PC-3 (cell line): Measurements from ENCODE around the gene LPAR1. TPM values are rescaled to one million over a fixed set of nuclear protein-coding genes. Genes with fewer than 3 reads are reported as not detected.

Experiments used
- ATAC-seq: fragments of 200-7000 bp; cut with Tn5 transposase; 2 replicates; pipeline ENCODE4 v1.9.1; 2020; ENCODE audit warnings: mild to moderate bottlenecking, moderate library complexity
- BruUV-seq: library from RNA; stranded (reverse); fragments of 400-500 nt; replicated peaks from 2 replicates; lab custom pipeline; 2021; lab: Mats Ljungman, UMichigan
- CTCF ChIA-PET: fragments of 300-600 bp; sonication (Branson Sonifier 250); formaldehyde crosslinking; loops from one replicate; lab custom pipeline; 2022; ENCODE audit warnings: antibody characterized with exemption; lab: Charles Lee
- POLR2A ChIA-PET: fragments of 300-600 bp; sonication (Branson Sonifier 250); formaldehyde crosslinking; loops from one replicate; lab custom pipeline; 2022; ENCODE audit warnings: antibody characterized with exemption; ENCODE audit not compliant: unreplicated experiment; lab: Charles Lee
- DNase-seq: peaks from one replicate; pipeline ENCODE4 v3.0.0-alpha.2; 2015
- H2AFZ ChIP-seq: fragments of 300-600 bp; sonication (generic); 2 replicates; pipeline ENCODE4 v1.6.0; 2016; ENCODE audit warnings: antibody characterized with exemption, low read length
- H3F3A ChIP-seq: fragments of 300-600 bp; sonication (generic); one replicate; pipeline ENCODE4 v1.6.0; 2017; ENCODE audit warnings: antibody characterized with exemption, low read length, control low read depth, mild to moderate bottlenecking; ENCODE audit not compliant: unreplicated experiment
- H3K27ac ChIP-seq: fragments of 300-600 bp; sonication (generic); 2 replicates; pipeline ENCODE4 v1.5.1; 2016; ENCODE audit warnings: mild to moderate bottlenecking, low read length
- H3K27me3 ChIP-seq: fragments of 300-600 bp; sonication (generic); 2 replicates; pipeline ENCODE4 v1.6.1; 2016; ENCODE audit warnings: low read length, mixed read lengths
- H3K36me3 ChIP-seq: fragments of 300-600 bp; sonication (generic); 2 replicates; pipeline ENCODE4 v1.6.1; 2016; ENCODE audit warnings: low read depth, mixed run types, low read length, mixed read lengths
- H3K4me1 ChIP-seq: fragments of 300-600 bp; sonication (generic); 2 replicates; pipeline ENCODE4 v1.5.1; 2016; ENCODE audit warnings: low read length; ENCODE audit not compliant: insufficient read depth
- H3K4me2 ChIP-seq: fragments of 300-600 bp; sonication (generic); 2 replicates; pipeline ENCODE4 v1.6.0; 2016; ENCODE audit warnings: low read length
- H3K4me3 ChIP-seq: fragments of 300-600 bp; sonication (generic); 2 replicates; pipeline ENCODE4 v1.5.1; 2016; ENCODE audit warnings: mild to moderate bottlenecking, low read length, mixed read lengths
- H3K79me2 ChIP-seq: fragments of 300-600 bp; sonication (generic); 2 replicates; pipeline ENCODE4 v1.6.1; 2017; ENCODE audit warnings: low read length, mixed read lengths
- H3K9ac ChIP-seq: fragments of 300-600 bp; sonication (generic); 2 replicates; pipeline ENCODE4 v1.6.0; 2016; ENCODE audit warnings: mild to moderate bottlenecking, low read length
- H3K9me2 ChIP-seq: fragments of 300-600 bp; sonication (generic); replicated peaks from 2 replicates; pipeline ENCODE4 v1.6.1; 2016; ENCODE audit warnings: mixed run types, low read length, mixed read lengths
- H3K9me3 ChIP-seq: fragments of 300-600 bp; sonication (generic); 2 replicates; pipeline ENCODE4 v1.6.1; 2016; ENCODE audit warnings: low read length, mixed read lengths
- H4K20me1 ChIP-seq: fragments of 300-600 bp; sonication (generic); 2 replicates; pipeline ENCODE4 v1.6.1; 2016; ENCODE audit warnings: low read length, mixed read lengths
- EZH2 ChIP-seq: fragments of 300-600 bp; sonication (generic); IDR thresholded peaks from one replicate; pipeline ENCODE4 v1.6.1; 2017; ENCODE audit warnings: antibody characterized with exemption, mild to moderate bottlenecking, low read length; ENCODE audit not compliant: unreplicated experiment
- EZH2phosphoT487 ChIP-seq: fragments of 300-600 bp; sonication (generic); IDR thresholded peaks from 2 replicates; pipeline ENCODE4 v1.6.1; 2018; ENCODE audit warnings: mild to moderate bottlenecking, antibody characterized with exemption, low read length, borderline replicate concordance
- intact Hi-C: fragments of 100-400 bp; cut with micrococcal nuclease; formaldehyde crosslinking; loops from 2 replicates; pipeline ENCODE4 v1.9.0; 2023
- total RNA-seq: library from RNA; depleted of rRNA; stranded (reverse); fragments of >200 nt; gene quantifications from 2 replicates; pipeline ENCODE4 v1.2.3, GENCODE V29; 2014
- TF ChIP-seq, protein P1 (sequence below): fragments of 300-600 bp; sonication (generic); conservative IDR thresholded peaks from 2 replicates; pipeline ENCODE4 v1.5.1; 2017; ENCODE audit warnings: antibody characterized with exemption, low read depth, mild to moderate bottlenecking, low read length

Gene LPAR1
- total RNA-seq, 1 experiment from 2014 or later, result 67.9 TPM

DNA sequence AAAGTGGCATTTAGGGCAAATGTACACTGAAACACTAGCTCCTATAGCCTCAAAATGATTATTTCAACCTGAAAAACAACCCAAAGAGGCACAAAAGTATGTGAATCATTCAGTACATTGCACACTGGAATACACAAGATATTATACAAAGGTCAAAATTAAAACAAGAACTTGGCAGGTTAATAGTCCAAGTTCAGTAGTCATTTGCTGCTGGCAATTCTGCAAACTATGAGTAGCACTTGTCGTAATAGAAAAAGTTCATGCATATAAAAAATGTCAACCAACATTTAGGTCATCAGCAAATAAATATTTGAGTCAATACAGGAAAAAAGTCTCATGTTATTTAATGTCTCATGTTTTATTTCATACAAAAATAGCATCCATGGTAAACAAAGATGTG lies 98.7 kb downstream of the LPAR1 start:
- Histone ChIP-seq H3K9me3 (no peaks in the 10 kb centered on the region), H3K27me3 (no peaks in the 10 kb centered on the region), H3K36me3 (peaks cover 65% of the 10 kb centered on the region), H3K4me3 (no peak overlapping the region), H2AFZ (no peak overlapping the region), H3K4me1 (peaks cover 58% of the 10 kb centered on the region), H3K9me2 (no peaks in the 10 kb centered on the region), H4K20me1 (no peaks in the 10 kb centered on the region), H3K79me2 (peaks cover 92% of the 10 kb centered on the region), H3K27ac (peak overlapping the region; percentile 100), H3K9ac (peak overlapping the region; percentile 84), H3F3A (no peaks in the 10 kb centered on the region), H3K4me2 (peak overlapping the region; percentile 49; the same call in 1 of the 2 replicates)
- peak; percentile 76 for DNase-seq
- peak; percentile 72 for ATAC-seq
- TF ChIP-seq, protein P1, sequence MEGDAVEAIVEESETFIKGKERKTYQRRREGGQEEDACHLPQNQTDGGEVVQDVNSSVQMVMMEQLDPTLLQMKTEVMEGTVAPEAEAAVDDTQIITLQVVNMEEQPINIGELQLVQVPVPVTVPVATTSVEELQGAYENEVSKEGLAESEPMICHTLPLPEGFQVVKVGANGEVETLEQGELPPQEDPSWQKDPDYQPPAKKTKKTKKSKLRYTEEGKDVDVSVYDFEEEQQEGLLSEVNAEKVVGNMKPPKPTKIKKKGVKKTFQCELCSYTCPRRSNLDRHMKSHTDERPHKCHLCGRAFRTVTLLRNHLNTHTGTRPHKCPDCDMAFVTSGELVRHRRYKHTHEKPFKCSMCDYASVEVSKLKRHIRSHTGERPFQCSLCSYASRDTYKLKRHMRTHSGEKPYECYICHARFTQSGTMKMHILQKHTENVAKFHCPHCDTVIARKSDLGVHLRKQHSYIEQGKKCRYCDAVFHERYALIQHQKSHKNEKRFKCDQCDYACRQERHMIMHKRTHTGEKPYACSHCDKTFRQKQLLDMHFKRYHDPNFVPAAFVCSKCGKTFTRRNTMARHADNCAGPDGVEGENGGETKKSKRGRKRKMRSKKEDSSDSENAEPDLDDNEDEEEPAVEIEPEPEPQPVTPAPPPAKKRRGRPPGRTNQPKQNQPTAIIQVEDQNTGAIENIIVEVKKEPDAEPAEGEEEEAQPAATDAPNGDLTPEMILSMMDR, result no peak
- no peak for TF ChIP-seq EZH2phosphoT487
- no peak for TF ChIP-seq EZH2
- intact Hi-C loops, result no loop called here
- TSS peak; percentile 69 for BruUV-seq
- POLR2A ChIA-PET, result no interaction called here
- CTCF ChIA-PET, result interaction anchor here (0.6 kb wide), 1 partner anchor 22 kb away, joined by 3 read pairs; no protein-coding TSS in a partner anchor

- POLR2A ChIA-PET, result no interaction called here
- no peaks in the 10 kb centered on the region for H3K9me3 ChIP-seq
- CTCF ChIA-PET, result no interaction called here
- no peak overlapping the region for H2AFZ ChIP-seq
- H4K20me1 ChIP-seq, result no peaks in the 10 kb centered on the region
- TF ChIP-seq EZH2phosphoT487 (no peak), EZH2 (no peak)
- TF ChIP-seq, protein P1, result no peak
- TSS peak; percentile 15 for BruUV-seq
- H3K27ac ChIP-seq, result peak overlapping the region; percentile 100
- peaks cover 68% of the 10 kb centered on the region for H3K36me3 ChIP-seq
- peaks cover 58% of the 10 kb centered on the region for H3K4me1 ChIP-seq
- peak overlapping the region; percentile 49 for H3K4me2 ChIP-seq
- no peaks in the 10 kb centered on the region for H3F3A ChIP-seq
- DNase-seq (peak; percentile 46), ATAC-seq (peak; percentile 57)
- no peaks in the 10 kb centered on the region for H3K27me3 ChIP-seq
- intact Hi-C loops, result no loop called here
- H3K4me3 ChIP-seq, result peak overlapping the region; percentile 16; the same call in 1 of the 2 replicates
- H3K79me2 ChIP-seq, result peaks cover 92% of the 10 kb centered on the region
- no peaks in the 10 kb centered on the region for H3K9me2 ChIP-seq
- peak overlapping the region; percentile 84 for H3K9ac ChIP-seq
Observed at GRCh38 chr9:110939047-110939446, 99.2 kb downstream of the LPAR1 start.

DNA sequence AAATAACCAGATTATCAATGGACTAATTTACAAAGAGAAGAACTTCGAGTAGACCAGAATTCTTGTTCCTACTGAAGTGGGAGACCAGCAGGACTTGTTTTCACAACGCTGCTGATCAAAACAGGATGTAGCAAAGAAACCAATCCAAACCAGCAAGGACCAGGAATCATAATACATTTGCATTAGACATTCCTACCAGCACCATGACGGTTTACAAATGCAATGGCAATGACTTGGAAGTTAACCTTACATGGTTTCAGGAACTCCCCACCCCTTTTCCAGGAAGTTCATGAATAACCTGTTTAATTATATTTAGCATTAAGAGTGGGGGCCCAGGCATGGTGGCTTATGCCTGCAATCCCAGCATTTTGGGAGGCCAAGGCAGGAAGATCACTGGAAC lies 100.0 kb downstream of the LPAR1 start:
- Histone ChIP-seq H3K4me1 (peaks cover 58% of the 10 kb centered on the region), H3K9me3 (no peaks in the 10 kb centered on the region), H3K27ac (peak overlapping the region; percentile 100), H4K20me1 (no peaks in the 10 kb centered on the region), H3K4me2 (no peak overlapping the region), H3K36me3 (peaks cover 73% of the 10 kb centered on the region), H3K27me3 (no peaks in the 10 kb centered on the region), H3K9me2 (no peaks in the 10 kb centered on the region), H3K9ac (peak overlapping the region; percentile 84), H3K79me2 (peaks cover 94% of the 10 kb centered on the region), H3K4me3 (no peak overlapping the region), H2AFZ (no peak overlapping the region), H3F3A (no peaks in the 10 kb centered on the region)
- no TSS peak for BruUV-seq
- intact Hi-C loops, result no loop called here
- POLR2A ChIA-PET, result no interaction called here
- CTCF ChIA-PET, result no interaction called here
- TF ChIP-seq EZH2, result no peak
- no peak for TF ChIP-seq EZH2phosphoT487
- TF ChIP-seq, protein P1, result no peak
- ATAC-seq (no peak), DNase-seq (no peak)
